ENCODE data around the gene RHEX. TPM values are rescaled to one million over a fixed set of nuclear protein-coding genes. Genes with fewer than 3 reads are reported as not detected.

The RHEX gene, protein sequence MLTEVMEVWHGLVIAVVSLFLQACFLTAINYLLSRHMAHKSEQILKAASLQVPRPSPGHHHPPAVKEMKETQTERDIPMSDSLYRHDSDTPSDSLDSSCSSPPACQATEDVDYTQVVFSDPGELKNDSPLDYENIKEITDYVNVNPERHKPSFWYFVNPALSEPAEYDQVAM
- not detected in 2 replicates for total RNA-seq

DNA sequence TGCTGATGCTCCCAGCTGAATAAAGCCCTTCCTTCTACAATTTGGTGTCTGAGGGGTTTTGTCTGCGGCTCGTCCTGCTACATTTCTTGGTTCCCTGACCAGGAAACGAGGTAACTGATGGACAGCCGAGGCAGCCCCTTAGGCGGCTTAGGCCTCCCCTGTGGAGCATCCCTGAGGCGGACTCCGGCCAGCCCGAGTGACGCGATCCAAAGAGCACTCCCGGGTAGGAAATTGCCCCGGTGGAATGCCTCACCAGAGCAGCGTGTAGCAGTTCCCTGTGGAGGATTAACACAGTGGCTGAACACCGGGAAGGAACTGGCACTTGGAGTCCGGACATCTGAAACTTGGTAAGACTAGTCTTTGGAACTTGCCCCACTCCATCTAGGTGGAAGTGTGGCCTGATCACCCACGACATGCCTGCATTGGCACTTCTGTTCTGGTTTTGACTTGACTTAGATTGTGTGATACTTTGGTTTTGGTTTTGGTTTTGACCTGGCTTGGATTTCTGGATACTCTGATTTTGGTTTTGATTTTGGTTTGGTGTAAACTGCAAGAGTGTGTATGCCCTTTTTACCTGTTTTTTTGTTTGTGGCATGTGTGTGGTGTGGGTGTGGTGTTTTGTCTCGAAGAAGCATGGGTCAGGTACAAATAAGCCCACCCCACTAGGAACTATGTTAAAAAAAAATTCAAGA, at the start of gene RHEX:
Gene RHEX, plus strand, starts transcription at position 255 of the 692 bp plus-strand sequence. CDS start 44,656 bp downstream, outside the sequence.

GRCh38 chr1:206023695-206024094, 29.3 kb upstream of the RHEX start, which contains the start of gene CTSE:
CTSE (minus strand) TSS chr1:206023895; CDS start chr1:206023791, 104 bp downstream.

DNA sequence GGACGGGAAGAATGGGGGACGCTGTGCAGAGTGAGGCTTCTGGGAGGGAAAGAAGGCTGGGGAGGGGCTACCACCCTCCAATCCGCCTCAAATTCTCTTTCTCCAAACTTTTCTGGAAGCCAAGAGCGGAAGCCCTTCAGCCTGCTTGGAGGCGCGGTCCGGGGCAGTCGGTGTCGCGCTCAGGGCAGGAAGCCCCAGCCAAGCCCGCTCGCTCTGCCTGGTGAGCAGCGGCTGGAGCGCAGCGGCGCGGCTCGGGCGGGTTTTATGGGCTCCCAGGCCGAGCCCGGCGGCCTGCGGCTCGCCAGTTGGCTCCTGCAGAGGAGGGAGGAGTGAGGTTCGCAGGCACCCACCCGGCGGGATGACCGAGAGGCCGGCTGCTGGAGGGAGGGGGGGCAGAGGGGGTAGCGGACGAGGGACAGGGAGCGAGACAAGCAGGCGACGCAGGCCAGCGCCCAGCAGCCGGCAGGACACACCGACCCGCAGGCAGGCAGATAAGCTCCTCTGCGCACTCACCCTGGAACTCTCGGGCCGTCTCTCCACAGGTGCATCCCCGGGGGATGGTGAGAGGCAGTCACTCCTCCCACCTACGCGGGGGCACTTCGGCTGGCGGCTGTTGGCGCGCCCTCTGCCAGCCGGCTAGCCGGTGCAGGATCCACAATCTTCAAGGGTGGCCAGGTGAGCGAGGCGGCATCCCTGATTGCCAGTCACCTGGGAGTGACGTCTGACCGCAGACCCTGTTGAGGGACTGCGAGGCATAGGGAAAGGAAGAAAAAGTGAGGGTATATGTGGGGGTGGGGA, 64.4 kb downstream of the RHEX start, which contains the start of gene AVPR1B:
Gene AVPR1B, minus strand, starts transcription at position 238 of the 798 bp plus-strand sequence. CDS start 498 bp downstream, outside the sequence.

Other genes starting within 250 kb of the RHEX start
- 14.4 and 25.8 TPM in 2 replicates for gene SLC41A1, start 240.0 kb upstream of the RHEX start, total RNA-seq
- not detected in 2 replicates for gene PM20D1, start 203.0 kb upstream of the RHEX start, total RNA-seq
- gene SLC26A9, start 109.7 kb upstream of the RHEX start, total RNA-seq, result under 0.01 TPM in 2 replicates
- gene RAB7B, start 49.8 kb upstream of the RHEX start, total RNA-seq, result 1.7 and 22.7 TPM in 2 replicates
- gene CTSE, start 29.3 kb upstream of the RHEX start, total RNA-seq, result not detected in 2 replicates
- gene AVPR1B, start 64.2 kb downstream of the RHEX start, total RNA-seq, result not detected in 2 replicates
- gene FAM72A, start 149.7 kb downstream of the RHEX start, total RNA-seq, result 0.68 and 0.85 TPM in 2 replicates
- 22.2 and 51.3 TPM in 2 replicates for gene SRGAP2, start 150.4 kb downstream of the RHEX start, total RNA-seq

Data from nasal cavity respiratory epithelium epithelial cell of viscerocranial mucosa (primary cell).